GM12891 (cell line): Measurements from ENCODE around the gene MAPK11.

Experiments
- DNase-seq: peaks from one replicate; pipeline ENCODE4 v3.0.0; 2011; ENCODE audit warnings: low spot score; ENCODE audit not compliant: insufficient read length
- FAIRE-seq: peaks from 2 replicates; lab custom pipeline; 2011; peaks lifted over from hg19 to GRCh38; lab: Jason Lieb, UNC
- PAX5 ChIP-seq: IDR thresholded peaks from 2 replicates; pipeline ENCODE4 v1.6.1; 2011; ENCODE audit warnings: low read length, moderate library complexity, mild to moderate bottlenecking; ENCODE audit not compliant: insufficient read depth, severe bottlenecking
- POLR2A ChIP-seq: IDR thresholded peaks from 2 replicates; pipeline ENCODE4 v1.6.1; 2011; ENCODE audit warnings: low read depth, low read length, control low read depth
- POLR2AphosphoS5 ChIP-seq: IDR thresholded peaks from 2 replicates; pipeline ENCODE4 v1.6.1; 2011; ENCODE audit warnings: low read depth, low read length, control low read depth
- POU2F2 ChIP-seq: IDR thresholded peaks from 2 replicates; pipeline ENCODE4 v1.6.1; 2011; ENCODE audit warnings: low read depth, mild to moderate bottlenecking, control low read depth, low read length, moderate library complexity
- SPI1 ChIP-seq: IDR thresholded peaks from 2 replicates; pipeline ENCODE4 v1.6.1; 2011; ENCODE audit warnings: low read depth, low read length, control low read depth
- TAF1 ChIP-seq: IDR thresholded peaks from 2 replicates; pipeline ENCODE4 v1.6.1; 2011; ENCODE audit warnings: low read depth, low read length, control low read depth

The MAPK11 gene

DNA sequence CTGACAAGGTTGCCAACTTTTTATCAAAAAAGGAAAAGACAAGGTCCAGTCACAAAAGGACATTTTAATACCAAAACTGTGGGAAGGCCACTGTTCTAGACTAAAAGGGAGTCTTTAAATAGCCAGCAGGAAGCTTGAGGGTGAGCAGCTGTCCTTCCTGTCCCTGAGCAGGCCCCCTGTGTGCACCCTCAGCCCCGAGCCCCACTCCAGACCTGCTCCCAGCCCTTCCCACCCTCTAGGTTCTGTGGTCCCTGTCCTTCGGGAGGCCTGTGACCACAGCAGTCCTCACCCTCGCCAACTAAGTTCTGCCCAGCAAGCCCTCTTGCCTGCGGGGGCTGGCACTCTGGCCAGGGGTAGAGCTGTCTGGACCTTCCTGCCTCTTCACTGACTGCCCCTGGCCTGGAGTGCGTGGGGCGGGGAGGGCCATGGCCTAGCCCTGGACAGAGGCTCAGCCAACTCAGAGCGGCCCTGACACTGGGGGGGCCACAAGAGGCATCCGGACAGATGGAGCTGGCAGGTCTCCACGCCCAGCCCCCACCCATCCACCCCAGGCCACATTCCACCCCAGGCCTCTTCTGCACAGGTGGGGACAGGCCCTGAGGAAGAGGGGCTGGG lies 38.9 kb upstream of the MAPK11 start:
- TF ChIP-seq POLR2A = no peak
- no peak for FAIRE-seq
- no peak for DNase-seq

DNA sequence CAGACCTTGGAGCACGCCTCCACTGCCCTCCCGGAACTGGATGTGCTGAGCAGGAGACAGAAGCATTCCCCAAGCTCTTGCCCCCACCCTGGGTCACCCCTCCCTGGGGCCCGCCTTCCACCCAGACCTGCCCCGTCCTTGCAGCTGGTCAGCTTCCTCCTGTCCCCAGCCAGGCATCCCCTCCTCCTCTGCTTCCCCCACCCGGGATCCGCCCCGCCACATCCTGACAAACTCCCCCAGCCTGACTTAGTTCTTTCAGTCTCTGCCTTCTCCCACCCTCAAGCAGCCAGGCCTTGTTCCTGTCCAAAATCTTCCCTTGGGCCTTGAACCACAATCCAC lies 38.4 kb upstream of the MAPK11 start:
- DNase-seq (no peak), FAIRE-seq (peak; percentile 75)
- TF ChIP-seq POLR2AphosphoS5 = no peak
- TF ChIP-seq POLR2A = no peak

DNA sequence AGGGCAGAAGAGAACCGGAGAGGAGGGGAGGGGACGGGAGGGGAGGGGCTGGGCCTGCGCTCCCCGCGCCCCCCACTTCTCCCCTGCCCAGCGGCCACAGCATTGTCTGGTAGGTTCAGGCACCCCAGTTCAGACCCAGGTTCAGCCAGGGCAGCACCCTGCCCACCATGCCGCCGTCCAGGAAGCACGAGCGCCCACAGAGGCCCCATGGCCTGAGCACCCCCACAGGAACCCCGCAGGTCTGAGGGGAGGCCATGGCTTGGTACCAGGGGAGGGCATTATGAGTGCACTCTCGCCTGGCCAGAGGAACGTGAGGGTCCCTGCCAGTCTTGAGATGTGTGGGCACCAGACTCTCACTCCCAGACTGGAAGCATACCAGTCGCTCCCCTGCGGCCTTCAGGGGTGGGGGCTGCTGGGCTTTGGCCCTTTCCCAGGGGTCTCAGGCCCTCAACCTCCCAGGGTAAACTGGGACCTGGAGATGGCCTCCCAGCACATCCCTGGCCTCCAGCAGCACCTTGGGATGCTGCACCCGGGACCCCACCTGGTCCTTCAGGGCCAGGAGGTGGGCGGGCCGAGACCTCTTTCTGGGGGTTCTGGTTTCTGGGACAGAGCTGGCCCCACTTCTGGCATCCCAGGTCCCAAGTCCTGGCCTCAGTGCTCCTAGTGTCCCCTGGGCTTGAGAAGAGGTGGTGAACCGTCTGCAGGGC lies 37.9 kb upstream of the MAPK11 start:
- TF ChIP-seq TAF1 (no peak), POLR2AphosphoS5 (no peak), POLR2A (no peak), PAX5 (no peak), POU2F2 (no peak), SPI1 (no peak)
- FAIRE-seq = no peak
- DNase-seq = no peak

DNA sequence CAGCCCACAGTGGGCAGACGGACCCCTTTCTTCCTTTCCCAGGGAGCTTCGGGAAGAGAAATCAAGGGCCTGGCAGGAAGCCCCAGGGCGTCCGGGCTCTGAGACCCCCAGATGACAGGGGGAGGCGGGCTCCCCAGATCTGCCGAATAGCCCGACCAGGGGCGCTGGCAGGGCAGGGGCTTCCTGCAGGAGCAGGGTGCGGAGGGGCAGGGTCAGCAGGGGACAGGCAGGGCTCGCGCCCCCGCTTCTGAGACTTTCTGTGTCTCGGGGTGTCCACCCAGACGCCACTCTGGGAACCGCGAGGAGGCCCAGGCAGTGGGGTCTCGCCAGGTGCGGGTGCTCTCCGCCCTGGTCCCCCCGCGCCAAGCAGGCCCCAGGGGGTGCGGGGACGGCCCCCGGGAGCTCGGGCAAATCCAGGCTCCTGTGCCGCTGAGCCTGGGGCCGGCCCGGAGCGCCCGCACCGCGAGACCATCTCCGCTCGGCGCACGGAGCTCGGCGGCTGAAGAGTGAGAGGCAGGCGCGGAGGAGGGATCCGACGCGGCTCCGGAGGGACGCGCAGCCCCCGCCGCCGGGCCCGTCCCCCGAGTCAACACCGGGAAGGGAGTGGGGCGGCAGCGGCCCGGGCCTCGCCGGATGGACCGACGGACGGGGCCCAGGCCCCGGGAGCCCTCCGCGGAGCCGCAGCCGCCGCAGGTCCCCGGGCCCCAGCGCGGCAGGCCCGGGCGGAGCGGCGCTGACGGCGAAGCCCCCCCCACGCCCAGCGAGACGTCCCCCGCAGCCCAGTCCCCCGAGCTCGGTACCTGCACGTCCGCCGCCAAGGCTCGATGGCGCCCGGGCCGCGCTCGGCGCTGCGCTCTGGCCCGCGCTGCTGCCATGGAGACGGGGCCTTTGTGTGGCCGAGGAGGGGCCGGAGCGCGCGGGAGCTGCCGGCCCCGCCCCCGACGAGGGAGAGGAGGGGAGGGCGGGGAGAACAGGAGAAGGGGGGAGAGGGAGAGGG lies 36.9 kb upstream of the MAPK11 start, which contains the start of gene PLXNB2:
Gene PLXNB2, minus strand, starts transcription at position 894 of the 997 bp plus-strand sequence. CDS start 17,062 bp downstream, outside the sequence.
- TF ChIP-seq POU2F2 = no peak
- peak; percentile 27; the same call in 1 of the 2 replicates for TF ChIP-seq POLR2A
- no peak for TF ChIP-seq PAX5
- TF ChIP-seq TAF1 = 0 out of 2 replicates have a peak, but pooled peaks have one; percentile 34
- no peak for TF ChIP-seq SPI1
- no peak for TF ChIP-seq POLR2AphosphoS5
- DNase-seq (peak; percentile 84), FAIRE-seq (peak; percentile 95)

DNA sequence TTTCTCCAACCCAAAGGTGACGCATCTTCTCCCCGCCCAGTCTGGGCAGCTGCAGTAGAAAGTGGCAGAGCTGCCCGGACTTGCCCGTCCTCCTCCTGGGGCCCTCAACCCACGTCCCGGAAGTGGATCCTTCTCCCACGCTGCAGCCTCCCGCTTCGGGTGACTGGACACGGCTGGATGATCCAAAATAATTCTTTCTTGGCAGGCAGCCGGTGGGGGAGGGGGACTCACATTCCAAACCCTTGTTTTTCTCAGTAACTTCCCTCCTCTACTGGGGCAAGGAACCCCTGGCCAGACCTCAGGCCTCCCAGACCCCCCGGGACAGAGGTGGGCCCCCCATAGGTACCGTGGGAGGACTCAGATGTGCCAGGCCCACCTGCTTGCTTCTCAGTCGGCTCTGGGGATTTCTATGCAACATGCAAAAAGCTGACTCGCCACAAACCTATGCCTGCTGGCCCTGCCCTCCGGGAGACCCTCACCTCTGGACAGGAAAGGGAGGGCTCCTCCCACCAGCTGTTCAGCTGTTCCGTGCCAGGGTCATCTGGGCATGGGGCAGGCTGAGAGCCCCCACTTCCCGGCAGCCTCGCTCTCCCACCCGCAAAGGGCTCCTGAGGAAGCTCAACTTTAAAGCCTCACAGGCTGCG lies 35.9 kb upstream of the MAPK11 start:
- DNase-seq (no peak), FAIRE-seq (peak; percentile 89)
- no peak; the same call in none of the 2 replicates for TF ChIP-seq POLR2A
- 0 out of 2 replicates have a peak, but pooled peaks have one; percentile 32 for TF ChIP-seq POLR2AphosphoS5

DNA sequence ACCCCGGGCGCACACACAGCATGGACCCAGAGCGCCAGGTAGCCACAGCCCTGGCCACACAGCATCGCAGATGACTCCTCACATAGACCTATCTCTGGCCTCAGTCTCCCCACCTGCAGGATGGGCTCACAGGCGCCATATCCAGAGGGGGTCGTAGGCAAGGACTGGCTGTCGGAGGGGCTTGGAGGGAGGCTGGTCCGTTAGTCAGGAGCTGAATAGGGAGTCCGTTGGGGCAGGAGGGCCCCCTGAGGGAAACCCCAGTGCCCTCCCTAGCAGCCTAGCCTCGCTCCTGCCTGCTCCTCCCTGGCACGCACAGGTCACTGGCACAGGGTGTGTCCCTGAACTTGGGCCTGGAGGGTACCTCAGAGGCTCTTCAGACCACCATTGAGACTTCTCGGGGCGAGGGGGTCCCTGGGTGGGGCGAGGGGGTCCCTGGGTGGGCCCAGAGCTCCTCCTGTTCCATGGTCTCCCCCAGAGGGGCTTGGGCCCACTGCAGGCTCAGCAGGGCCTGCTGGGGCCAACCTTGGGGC lies 35.3 kb upstream of the MAPK11 start:
- DNase-seq (no peak), FAIRE-seq (no peak)
- no peak for TF ChIP-seq POU2F2
- no peak for TF ChIP-seq SPI1

DNA sequence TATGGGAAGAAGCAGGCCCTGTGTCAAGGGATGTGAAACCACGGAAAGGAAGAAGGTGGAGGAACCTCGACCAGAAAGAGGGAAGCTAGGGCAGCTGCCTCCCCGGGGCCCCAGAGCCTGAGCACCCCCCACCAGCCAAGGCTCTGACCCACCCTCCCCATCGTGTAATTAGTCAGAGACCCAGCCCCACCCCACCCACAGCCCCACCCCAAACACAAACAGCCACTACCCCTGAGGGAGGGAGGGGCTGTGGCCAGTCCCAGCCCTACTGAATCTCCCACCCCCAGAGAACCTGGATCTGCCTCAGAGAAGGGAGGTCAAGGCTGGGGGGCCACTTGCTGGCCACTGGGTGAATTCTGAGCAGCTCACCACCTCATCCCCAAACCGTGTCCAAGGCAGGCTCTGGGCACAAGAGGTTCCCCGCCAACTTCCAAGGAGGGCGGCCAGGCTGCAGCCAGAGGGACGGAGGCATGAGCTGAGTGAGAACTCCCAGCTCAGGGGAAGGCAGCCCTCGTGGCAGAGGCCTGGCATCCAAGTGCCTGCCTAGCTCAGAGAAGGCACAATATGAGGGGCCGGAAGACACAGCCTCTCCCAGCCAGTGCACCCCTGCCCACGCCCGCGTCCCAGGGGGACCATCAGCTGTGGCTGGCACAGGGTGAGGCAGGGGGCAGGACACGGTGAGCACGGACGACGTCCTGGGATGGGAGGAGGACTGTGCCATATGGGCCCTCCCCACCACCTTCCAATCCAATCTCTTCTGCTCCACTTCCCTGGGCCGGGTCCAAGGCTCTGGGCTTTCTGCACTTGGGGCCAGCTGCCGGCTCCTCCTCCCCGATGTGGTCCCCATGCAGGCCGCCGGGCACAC lies 34.6 kb upstream of the MAPK11 start:
- TF ChIP-seq POU2F2 (no peak), TAF1 (no peak), POLR2AphosphoS5 (no peak), PAX5 (no peak), POLR2A (no peak), SPI1 (no peak)
- DNase-seq = no peak
- FAIRE-seq = peak; percentile 65

DNA sequence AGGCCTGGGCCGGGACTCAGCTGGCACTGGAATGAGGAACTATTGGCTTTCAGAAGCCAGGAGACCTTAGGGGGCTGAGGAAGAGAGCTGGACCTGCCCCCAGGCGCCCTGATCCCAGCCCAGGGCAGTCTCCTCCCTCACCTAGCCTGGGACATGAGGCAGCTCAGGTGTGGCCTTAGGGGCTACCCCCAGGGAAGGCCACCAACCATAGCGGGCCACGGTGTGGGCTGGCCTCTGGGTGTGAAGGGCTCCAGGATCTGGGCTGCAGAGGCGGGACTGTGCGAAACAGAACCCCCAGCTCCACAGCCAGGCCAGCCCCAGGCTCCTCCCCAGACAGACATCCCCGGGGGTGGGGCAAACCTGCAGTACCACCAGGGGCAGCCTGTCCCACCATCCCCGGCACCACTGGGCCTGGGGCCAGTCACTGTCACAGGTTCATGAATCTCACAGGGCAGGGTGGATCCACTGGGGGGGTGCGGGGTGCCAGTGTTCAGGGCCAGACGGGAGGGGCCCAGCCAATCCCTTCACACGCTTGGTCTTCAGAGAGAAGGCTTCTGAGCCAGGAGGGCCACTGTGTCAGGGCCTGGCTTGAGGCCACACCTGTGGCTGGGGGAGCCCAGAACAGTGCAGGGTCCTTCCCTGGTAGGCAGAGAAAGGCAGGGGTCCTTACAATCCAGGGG lies 33.8 kb upstream of the MAPK11 start:
- TF ChIP-seq POLR2A (no peak), TAF1 (no peak), POLR2AphosphoS5 (no peak), PAX5 (no peak), POU2F2 (no peak), SPI1 (no peak)
- DNase-seq (no peak), FAIRE-seq (peak; percentile 87)
